Upper lobe of left lung (tissue), 4 donors: Measurements from ENCODE around the gene DNAAF6.

ENCODE experiments used
- POLR2A ChIP-seq, 4 donors: fragments of 450-650 bp; IDR thresholded peaks; one replicate each; pipeline ENCODE4 v1.5.1; 2016 to 2017; ENCODE audit warnings: antibody characterized with exemption in 4 of 4, mild to moderate bottlenecking in 2 of 4
- POLR2AphosphoS5 ChIP-seq, 2 donors: sonication (generic); formaldehyde crosslinking; IDR thresholded peaks; one replicate each; pipeline ENCODE4 v1.5.1; 2017; ENCODE audit warnings: antibody characterized with exemption in 2 of 2
- TF ChIP-seq, protein P1 (sequence below), 6 experiments: fragments of 450-650 bp in 4 of 6; fragments of 200-600 bp in 2 of 6; sonication (generic) in 2 of 6; IDR thresholded peaks; one replicate each; pipeline ENCODE4 v1.5.1; 2016 to 2019; ENCODE audit warnings: antibody characterized with exemption in 6 of 6

DNA sequence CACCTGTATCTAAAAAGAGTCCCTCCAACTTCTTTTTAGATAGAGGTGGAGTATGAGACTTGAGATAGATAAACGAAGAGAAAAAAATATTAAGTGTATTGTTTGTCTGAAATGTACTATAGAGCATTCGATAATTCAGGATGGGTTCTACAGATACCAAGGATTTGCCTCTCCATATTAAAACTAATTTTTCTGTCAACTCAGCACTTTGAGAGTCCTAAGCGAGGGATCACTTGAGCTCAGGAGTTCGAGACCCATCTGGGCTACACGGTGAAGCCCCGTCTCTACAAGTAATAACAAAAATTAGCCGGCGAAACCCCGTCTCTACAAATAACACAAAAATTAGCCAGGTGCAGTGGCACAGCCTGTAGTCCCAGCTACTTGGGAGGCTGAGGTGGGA is 1.5 kb downstream of the DNAAF6 start:
- TF ChIP-seq, protein P1, sequence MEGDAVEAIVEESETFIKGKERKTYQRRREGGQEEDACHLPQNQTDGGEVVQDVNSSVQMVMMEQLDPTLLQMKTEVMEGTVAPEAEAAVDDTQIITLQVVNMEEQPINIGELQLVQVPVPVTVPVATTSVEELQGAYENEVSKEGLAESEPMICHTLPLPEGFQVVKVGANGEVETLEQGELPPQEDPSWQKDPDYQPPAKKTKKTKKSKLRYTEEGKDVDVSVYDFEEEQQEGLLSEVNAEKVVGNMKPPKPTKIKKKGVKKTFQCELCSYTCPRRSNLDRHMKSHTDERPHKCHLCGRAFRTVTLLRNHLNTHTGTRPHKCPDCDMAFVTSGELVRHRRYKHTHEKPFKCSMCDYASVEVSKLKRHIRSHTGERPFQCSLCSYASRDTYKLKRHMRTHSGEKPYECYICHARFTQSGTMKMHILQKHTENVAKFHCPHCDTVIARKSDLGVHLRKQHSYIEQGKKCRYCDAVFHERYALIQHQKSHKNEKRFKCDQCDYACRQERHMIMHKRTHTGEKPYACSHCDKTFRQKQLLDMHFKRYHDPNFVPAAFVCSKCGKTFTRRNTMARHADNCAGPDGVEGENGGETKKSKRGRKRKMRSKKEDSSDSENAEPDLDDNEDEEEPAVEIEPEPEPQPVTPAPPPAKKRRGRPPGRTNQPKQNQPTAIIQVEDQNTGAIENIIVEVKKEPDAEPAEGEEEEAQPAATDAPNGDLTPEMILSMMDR (IDR thresholded peaks at IDR 0.05), result no peak
- TF ChIP-seq POLR2A (IDR thresholded peaks at IDR 0.05), result no peak
- no peak for TF ChIP-seq POLR2AphosphoS5 (IDR thresholded peaks at IDR 0.05)
